ENCODE data around the gene MDN1. TPM values are rescaled to one million over a fixed set of nuclear protein-coding genes. Genes with fewer than 3 reads are reported as not detected.
"Not testable (repeated sequence)": the region's sequence is repeated elsewhere in the genome, so short reads cannot be mapped to it uniquely, and the experiment has no call there.

The MDN1 gene
- total RNA-seq, 2 donors from 2014 or later, result 47.3 to 102 TPM

- ATAC-seq (peak in 1 of 2 donors; percentile 69), DNase-seq (ENCODE audit: low spot score) (no peak)
- Mint-ChIP-seq H3K4me1 (ENCODE audit: low read depth in 2 of 2) (peaks cover 21 to 24% of the 10 kb centered on the region in 2 donors), H3K27ac (peak overlapping the region; percentile 57 to 86), H3K36me3 (peaks cover 15% of the 10 kb centered on the region), H3K4me3 (peak overlapping the region; percentile 48), H3K27me3 (no peaks in the 10 kb centered on the region), H3K9me3 (no peaks in the 10 kb centered on the region)
Observed at GRCh38 chr6:89794324-89794723, 25.3 kb downstream of the MDN1 start.

DNA sequence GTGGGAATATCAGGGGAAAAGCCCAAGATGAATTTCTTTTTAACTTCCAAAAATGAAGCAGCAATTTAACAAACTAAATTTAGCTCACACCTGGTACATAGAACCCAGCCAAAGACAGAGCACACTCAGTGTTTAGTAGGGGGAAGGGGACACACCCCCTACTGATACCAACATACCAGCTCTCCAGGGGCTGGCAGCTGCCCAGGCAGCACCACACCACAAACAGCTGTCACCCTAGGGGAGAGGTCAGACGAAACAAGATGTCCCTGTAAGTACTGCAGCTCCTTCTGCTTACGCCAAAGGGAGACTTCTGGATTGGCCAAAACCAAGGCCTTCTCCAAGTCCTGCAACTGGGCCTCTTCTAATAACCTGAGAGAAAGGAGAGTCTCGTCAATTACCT lies 26.0 kb downstream of the MDN1 start:
- Mint-ChIP-seq H3K36me3 (peaks cover 18% of the 10 kb centered on the region), H3K27me3 (no peaks in the 10 kb centered on the region), H3K27ac (peak overlapping the region in 1 of 2 donors; percentile 86), H3K4me1 (ENCODE audit: low read depth in 2 of 2) (peaks cover 21 to 24% of the 10 kb centered on the region in 2 donors), H3K9me3 (no peaks in the 10 kb centered on the region), H3K4me3 (no peak overlapping the region)
- DNase-seq (ENCODE audit: low spot score) (no peak), ATAC-seq (no peak)

DNA sequence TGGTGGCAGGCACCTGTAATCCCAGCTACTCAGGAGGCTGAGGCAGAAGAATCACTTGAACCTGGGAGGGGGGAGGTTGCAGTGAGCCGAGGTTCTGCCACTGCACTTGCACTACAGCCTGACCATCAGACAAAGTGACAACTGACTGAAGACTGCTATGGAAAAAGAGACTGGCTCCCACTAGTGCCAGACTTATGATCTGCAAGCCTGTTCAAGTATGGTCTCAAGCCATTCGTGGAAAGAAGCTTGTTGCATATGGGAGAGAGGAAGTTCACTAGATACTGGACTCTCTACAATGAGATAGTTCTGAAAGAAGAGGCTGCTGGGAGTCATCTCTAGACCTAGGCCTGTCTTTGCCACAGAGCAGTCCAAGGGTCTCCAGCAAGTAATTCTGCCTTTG lies 26.7 kb downstream of the MDN1 start:
- ATAC-seq (peak; percentile 40 to 41), DNase-seq (ENCODE audit: low spot score) (no peak)
- H3K27ac Mint-ChIP-seq, result peak overlapping the region in 1 of 2 donors; percentile 86
- H3K4me1 Mint-ChIP-seq (ENCODE audit: low read depth in 2 of 2), result peaks cover 21 to 24% of the 10 kb centered on the region in 2 donors
- H3K9me3 Mint-ChIP-seq, result no peaks in the 10 kb centered on the region
- H3K36me3 Mint-ChIP-seq, result peaks cover 25% of the 10 kb centered on the region
- H3K27me3 Mint-ChIP-seq, result no peaks in the 10 kb centered on the region
- no peak overlapping the region for H3K4me3 Mint-ChIP-seq

- peaks cover 21 to 23% of the 10 kb centered on the region in 2 donors for H3K4me1 Mint-ChIP-seq (ENCODE audit: low read depth in 2 of 2)
- no peak overlapping the region for H3K4me3 Mint-ChIP-seq
- H3K36me3 Mint-ChIP-seq, result peaks cover 31% of the 10 kb centered on the region
- H3K27ac Mint-ChIP-seq, result no peak overlapping the region
- no peaks in the 10 kb centered on the region for H3K9me3 Mint-ChIP-seq
- ATAC-seq (no peak), DNase-seq (ENCODE audit: low spot score) (no peak)
- no peaks in the 10 kb centered on the region for H3K27me3 Mint-ChIP-seq
Observed at GRCh38 chr6:89790403-89790802, 29.2 kb downstream of the MDN1 start.

DNA sequence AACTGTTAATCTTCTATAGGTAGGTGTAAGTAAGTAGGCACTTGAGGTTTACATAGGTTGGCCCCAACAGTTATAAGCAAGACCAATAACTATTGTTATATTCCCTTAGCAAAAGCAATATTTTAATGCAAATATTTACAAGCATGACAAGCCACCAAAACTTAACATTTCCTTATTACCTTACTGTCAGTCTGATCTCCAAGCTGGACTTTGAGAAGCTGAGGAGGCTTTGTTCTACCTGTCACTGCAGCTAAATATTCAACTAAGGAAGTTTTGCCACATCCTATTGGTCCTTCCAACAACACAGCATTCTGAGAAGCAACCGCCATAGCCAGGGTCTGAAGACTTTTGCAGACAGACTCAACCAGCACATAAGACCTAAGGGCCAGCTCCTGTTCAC lies 29.6 kb downstream of the MDN1 start:
- Mint-ChIP-seq H3K36me3 (peaks cover 31% of the 10 kb centered on the region), H3K27me3 (no peaks in the 10 kb centered on the region), H3K4me3 (no peak overlapping the region), H3K9me3 (no peaks in the 10 kb centered on the region), H3K27ac (no peak overlapping the region), H3K4me1 (ENCODE audit: low read depth in 2 of 2) (peaks cover 17 to 19% of the 10 kb centered on the region in 2 donors)
- ATAC-seq (no peak), DNase-seq (ENCODE audit: low spot score) (no peak)

GRCh38 chr6:89787660-89788328 lies 31.8 kb downstream of the MDN1 start:
- Mint-ChIP-seq H3K4me1 (ENCODE audit: low read depth in 2 of 2) (no peaks in the 10 kb centered on the region), H3K9me3 (no peaks in the 10 kb centered on the region), H3K36me3 (peaks cover 40% of the 10 kb centered on the region), H3K4me3 (no peak overlapping the region), H3K27me3 (no peaks in the 10 kb centered on the region), H3K27ac (no peak overlapping the region)
- ATAC-seq (no peak), DNase-seq (ENCODE audit: low spot score) (no peak)

GRCh38 chr6:89786970-89787369 lies 32.6 kb downstream of the MDN1 start:
- H3K4me1 Mint-ChIP-seq (ENCODE audit: low read depth in 2 of 2), result no peaks in the 10 kb centered on the region
- no peak for DNase-seq (ENCODE audit: low spot score)
- no peaks in the 10 kb centered on the region for H3K9me3 Mint-ChIP-seq
- peaks cover 43% of the 10 kb centered on the region for H3K36me3 Mint-ChIP-seq
- no peak overlapping the region for H3K27ac Mint-ChIP-seq
- H3K4me3 Mint-ChIP-seq, result no peak overlapping the region
- H3K27me3 Mint-ChIP-seq, result no peaks in the 10 kb centered on the region
- ATAC-seq, result no peak

GRCh38 chr6:89784838-89785237 lies 34.8 kb downstream of the MDN1 start:
- Mint-ChIP-seq H3K9me3 (no peaks in the 10 kb centered on the region), H3K4me3 (no peak overlapping the region), H3K27ac (no peak overlapping the region), H3K27me3 (no peaks in the 10 kb centered on the region), H3K36me3 (peaks cover 59% of the 10 kb centered on the region), H3K4me1 (ENCODE audit: low read depth in 2 of 2) (no peaks in the 10 kb centered on the region)
- no peak for DNase-seq (ENCODE audit: low spot score)
- ATAC-seq, result no peak

DNA sequence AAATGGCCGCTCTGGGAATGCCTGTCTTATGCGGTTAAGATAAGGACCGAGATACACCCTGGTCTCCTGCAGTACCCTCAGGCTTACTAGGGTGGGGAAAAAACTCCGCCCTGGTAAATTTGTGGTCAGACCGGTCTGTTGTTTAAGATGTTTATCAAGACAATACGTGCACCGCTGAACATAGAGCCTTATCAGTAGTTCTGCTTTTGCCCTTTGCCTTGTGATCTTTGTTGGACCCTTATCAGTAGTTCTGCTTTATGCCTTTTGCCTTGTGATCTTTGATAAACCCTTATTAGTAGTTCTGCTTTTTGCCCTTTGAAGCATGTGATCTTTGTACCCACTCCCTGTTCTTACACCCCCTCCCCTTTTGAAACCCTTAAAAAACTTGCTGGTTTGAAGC lies 36.3 kb downstream of the MDN1 start:
- H3K36me3 Mint-ChIP-seq, result peaks cover 56% of the 10 kb centered on the region
- ATAC-seq; H3K4me3 Mint-ChIP-seq; H3K27me3 Mint-ChIP-seq; H3K27ac Mint-ChIP-seq; DNase-seq (ENCODE audit: low spot score); H3K9me3 Mint-ChIP-seq; H3K4me1 Mint-ChIP-seq (ENCODE audit: low read depth in 2 of 2): not testable (repeated sequence)

DNA sequence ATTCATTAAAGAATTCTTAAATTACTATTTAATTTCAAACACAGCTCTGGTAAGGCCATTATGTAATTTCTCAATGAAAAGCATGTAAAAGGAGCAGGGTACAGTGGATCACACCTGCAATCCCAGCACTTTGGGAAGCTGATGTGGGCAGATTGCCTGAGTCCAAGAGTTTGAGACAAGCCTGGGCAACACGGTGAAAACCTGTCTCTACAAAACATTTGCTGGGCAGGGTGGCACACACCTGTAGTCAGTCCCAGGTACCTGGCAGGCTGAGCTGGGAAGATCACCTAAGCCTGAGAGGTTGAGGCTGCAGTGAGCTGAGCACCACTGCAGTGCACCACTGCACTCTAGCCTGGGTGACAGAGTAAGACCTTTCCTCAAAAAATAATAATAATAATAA lies 37.4 kb downstream of the MDN1 start:
- Mint-ChIP-seq H3K27me3 (no peaks in the 10 kb centered on the region), H3K4me3 (no peak overlapping the region), H3K4me1 (ENCODE audit: low read depth in 2 of 2) (no peaks in the 10 kb centered on the region), H3K27ac (no peak overlapping the region), H3K9me3 (no peaks in the 10 kb centered on the region), H3K36me3 (peaks cover 49% of the 10 kb centered on the region)
- no peak for ATAC-seq
- DNase-seq (ENCODE audit: low spot score), result no peak

GRCh38 chr6:89781070-89782034 lies 38.2 kb downstream of the MDN1 start:
- no peaks in the 10 kb centered on the region for H3K9me3 Mint-ChIP-seq
- H3K4me3 Mint-ChIP-seq, result no peak overlapping the region
- no peaks in the 10 kb centered on the region for H3K27me3 Mint-ChIP-seq
- H3K36me3 Mint-ChIP-seq, result peaks cover 49% of the 10 kb centered on the region
- DNase-seq (ENCODE audit: low spot score) (no peak), ATAC-seq (no peak)
- no peak overlapping the region for H3K27ac Mint-ChIP-seq
- H3K4me1 Mint-ChIP-seq (ENCODE audit: low read depth in 2 of 2), result no peaks in the 10 kb centered on the region

DNA sequence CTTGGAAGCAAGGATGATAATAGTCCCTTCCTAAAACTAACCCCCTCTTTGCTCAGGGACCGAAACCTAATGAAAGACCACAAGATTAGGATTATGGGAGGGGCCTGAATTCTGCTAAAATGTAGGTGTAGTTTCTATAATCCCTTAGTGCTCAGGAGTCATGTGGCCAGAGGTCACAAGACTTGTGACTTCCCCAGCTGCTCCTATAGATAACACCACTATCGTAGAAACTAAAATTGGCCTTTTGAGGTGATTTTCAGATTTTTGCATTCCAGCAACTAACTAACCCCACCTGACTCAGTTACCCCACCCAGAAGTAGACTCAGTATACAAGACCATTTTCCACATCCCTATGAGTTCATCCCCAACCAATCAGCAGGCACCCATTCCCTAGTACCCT lies 42.1 kb downstream of the MDN1 start:
- H3K4me1 Mint-ChIP-seq (ENCODE audit: low read depth in 2 of 2), result no peaks in the 10 kb centered on the region
- DNase-seq (ENCODE audit: low spot score) (no peak), ATAC-seq (no peak)
- H3K36me3 Mint-ChIP-seq, result peaks cover 34% of the 10 kb centered on the region
- H3K9me3 Mint-ChIP-seq, result no peaks in the 10 kb centered on the region
- H3K27ac Mint-ChIP-seq, result no peak overlapping the region
- no peaks in the 10 kb centered on the region for H3K27me3 Mint-ChIP-seq
- no peak overlapping the region for H3K4me3 Mint-ChIP-seq

DNA sequence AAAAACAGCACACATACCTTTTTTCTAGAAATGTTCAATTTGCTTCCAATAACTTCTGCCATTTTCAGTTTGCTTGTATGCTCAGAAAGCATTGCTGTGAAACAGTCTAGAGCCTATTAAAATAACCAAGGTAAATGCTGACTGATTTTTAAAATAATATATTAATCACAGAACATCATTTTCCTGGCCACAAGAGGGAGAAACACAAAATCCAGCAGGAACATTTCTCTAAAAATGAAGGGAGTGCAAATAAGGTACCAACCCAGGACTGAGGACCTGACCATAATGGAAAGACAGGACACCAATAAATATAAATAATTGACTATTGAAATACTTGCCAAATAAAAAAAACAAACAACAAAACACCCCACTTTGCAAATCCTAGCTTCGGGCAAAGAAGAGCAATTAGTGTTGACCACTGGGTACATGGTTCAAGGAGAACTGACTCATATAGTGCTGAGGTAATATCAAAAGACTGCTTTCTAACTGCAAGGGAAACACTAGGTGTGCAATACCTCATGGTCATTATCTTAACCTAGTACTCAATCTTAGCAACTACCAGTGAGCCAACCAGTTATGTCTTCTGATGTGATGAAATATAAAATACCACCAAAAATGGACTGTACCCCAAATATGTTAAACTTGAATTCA lies 42.9 kb downstream of the MDN1 start:
- H3K27ac Mint-ChIP-seq, result no peak overlapping the region
- no peaks in the 10 kb centered on the region for H3K27me3 Mint-ChIP-seq
- H3K9me3 Mint-ChIP-seq, result no peaks in the 10 kb centered on the region
- H3K4me3 Mint-ChIP-seq, result no peak overlapping the region
- H3K36me3 Mint-ChIP-seq, result peaks cover 29% of the 10 kb centered on the region
- H3K4me1 Mint-ChIP-seq (ENCODE audit: low read depth in 2 of 2), result no peaks in the 10 kb centered on the region
- ATAC-seq, result no peak
- DNase-seq (ENCODE audit: low spot score), result no peak

DNA sequence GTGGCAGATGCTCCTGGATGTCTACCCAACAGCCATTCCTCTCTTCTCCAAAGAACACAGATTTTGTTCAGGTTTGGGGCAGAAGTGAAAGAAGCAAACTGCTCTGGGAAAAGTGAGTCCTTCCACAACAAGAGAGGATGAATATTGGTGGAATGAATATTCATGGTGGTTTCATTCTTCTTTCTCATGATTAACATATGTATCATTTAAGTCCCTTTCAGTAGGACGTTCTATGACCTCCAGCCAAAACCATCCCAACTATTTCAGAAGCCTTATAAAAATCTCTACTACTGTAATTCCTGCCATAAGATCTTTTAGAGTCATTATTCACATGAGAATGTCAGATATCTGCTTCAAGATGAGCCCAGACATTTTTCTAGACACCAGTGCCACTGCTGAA lies 44.4 kb downstream of the MDN1 start:
- H3K4me1 Mint-ChIP-seq (ENCODE audit: low read depth in 2 of 2), result no peaks in the 10 kb centered on the region
- H3K27ac Mint-ChIP-seq, result no peak overlapping the region
- peaks cover 19% of the 10 kb centered on the region for H3K36me3 Mint-ChIP-seq
- ATAC-seq (no peak), DNase-seq (ENCODE audit: low spot score) (no peak)
- no peaks in the 10 kb centered on the region for H3K27me3 Mint-ChIP-seq
- no peak overlapping the region for H3K4me3 Mint-ChIP-seq
- no peaks in the 10 kb centered on the region for H3K9me3 Mint-ChIP-seq
